Vagina (tissue), 2 donors: ENCODE measurements around the gene JOSD2. TPM values are rescaled to one million over a fixed set of nuclear protein-coding genes. Genes with fewer than 3 reads are reported as not detected.

Source experiments
- DNase-seq, 2 donors: peaks; one replicate each; pipeline ENCODE4 v3.0.0-alpha.2; 2017; ENCODE audit errors: extremely low spot score in 2 of 2
- H3K27ac ChIP-seq: fragments of 200-600 bp; sonication (generic); one replicate; pipeline ENCODE4 v1.5.1; 2019
- H3K27me3 ChIP-seq: fragments of 200-600 bp; sonication (generic); one replicate; pipeline ENCODE4 v1.5.1; 2019
- H3K36me3 ChIP-seq, 2 donors: fragments of 200-600 bp; sonication (generic); one replicate each; pipeline ENCODE4 v1.5.1; 2017 to 2019
- H3K4me1 ChIP-seq: fragments of 200-600 bp; sonication (generic); one replicate; pipeline ENCODE4 v1.5.1; 2019
- H3K4me3 ChIP-seq, 2 donors: fragments of 200-600 bp; sonication (generic); 1 replicate in 1 of 2; 2 replicates in 1 of 2; pipeline ENCODE4 v1.5.1; 2016 to 2019
- H3K9me3 ChIP-seq: fragments of 200-600 bp; sonication (generic); one replicate; pipeline ENCODE4 v1.5.1; 2019
- POLR2A ChIP-seq, 2 donors: fragments of 450-650 bp; IDR thresholded peaks; one replicate each; pipeline ENCODE4 v1.6.1; 2017; ENCODE audit warnings: antibody characterized with exemption in 2 of 2, mild to moderate bottlenecking in 2 of 2, moderate library complexity in 2 of 2
- POLR2AphosphoS5 ChIP-seq, 2 donors: sonication (generic); formaldehyde crosslinking; IDR thresholded peaks; one replicate each; pipeline ENCODE4 v1.9.0; 2017; ENCODE audit warnings: antibody characterized with exemption in 2 of 2, mild to moderate bottlenecking in 2 of 2, low read depth in 1 of 2; ENCODE audit not compliant: insufficient read depth in 1 of 2
- intact Hi-C: fragments of 100-400 bp; cut with DNase I; formaldehyde crosslinking; loops from one replicate; pipeline ENCODE4 v1.15.1; 2023
- total RNA-seq: library from RNA; depleted of rRNA; stranded (reverse); fragments of >200 nt; gene quantifications from one replicate; pipeline ENCODE4 v1.2.3, GENCODE V29; 2016
- TF ChIP-seq, protein P1 (sequence below), 3 experiments: fragments of 450-650 bp in 2 of 3; fragments of 200-600 bp in 1 of 3; sonication (generic) in 1 of 3; IDR thresholded peaks; one replicate each; pipeline ENCODE4 v1.5.1; 2017 to 2019; ENCODE audit warnings: antibody characterized with exemption in 3 of 3, mild to moderate bottlenecking in 2 of 3, moderate library complexity in 2 of 3

Gene JOSD2
- total RNA-seq, 1 donor from 2014 or later, result 60.9 TPM

DNA sequence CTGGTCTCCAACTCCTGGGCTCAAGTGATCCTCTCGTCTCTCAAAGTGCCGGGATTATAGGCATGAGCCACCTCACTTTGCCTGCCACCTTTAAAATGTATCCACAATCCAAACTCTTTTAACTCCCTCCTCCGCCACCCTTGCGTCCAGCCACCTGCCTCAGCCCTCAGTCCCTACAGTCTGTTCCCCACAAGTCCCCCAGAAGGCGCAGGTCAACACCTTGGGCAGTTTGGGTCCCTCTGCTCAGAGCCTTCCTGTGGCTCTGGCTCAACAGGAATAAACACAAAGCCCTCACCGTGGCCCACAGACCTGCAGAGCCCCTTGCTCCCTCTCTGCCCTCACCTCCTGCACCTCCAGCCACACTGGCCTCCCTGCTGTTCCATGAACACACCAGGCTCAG, 42.2 kb downstream of the JOSD2 start:
- Histone ChIP-seq H3K4me3 (no peak overlapping the region), H3K27me3 (no peaks in the 10 kb centered on the region), H3K27ac (no peak overlapping the region), H3K4me1 (no peaks in the 10 kb centered on the region), H3K9me3 (no peaks in the 10 kb centered on the region), H3K36me3 (no peaks in the 10 kb centered on the region)
- intact Hi-C loops, result no loop called here
- no peak for DNase-seq
- TF ChIP-seq, protein P1, sequence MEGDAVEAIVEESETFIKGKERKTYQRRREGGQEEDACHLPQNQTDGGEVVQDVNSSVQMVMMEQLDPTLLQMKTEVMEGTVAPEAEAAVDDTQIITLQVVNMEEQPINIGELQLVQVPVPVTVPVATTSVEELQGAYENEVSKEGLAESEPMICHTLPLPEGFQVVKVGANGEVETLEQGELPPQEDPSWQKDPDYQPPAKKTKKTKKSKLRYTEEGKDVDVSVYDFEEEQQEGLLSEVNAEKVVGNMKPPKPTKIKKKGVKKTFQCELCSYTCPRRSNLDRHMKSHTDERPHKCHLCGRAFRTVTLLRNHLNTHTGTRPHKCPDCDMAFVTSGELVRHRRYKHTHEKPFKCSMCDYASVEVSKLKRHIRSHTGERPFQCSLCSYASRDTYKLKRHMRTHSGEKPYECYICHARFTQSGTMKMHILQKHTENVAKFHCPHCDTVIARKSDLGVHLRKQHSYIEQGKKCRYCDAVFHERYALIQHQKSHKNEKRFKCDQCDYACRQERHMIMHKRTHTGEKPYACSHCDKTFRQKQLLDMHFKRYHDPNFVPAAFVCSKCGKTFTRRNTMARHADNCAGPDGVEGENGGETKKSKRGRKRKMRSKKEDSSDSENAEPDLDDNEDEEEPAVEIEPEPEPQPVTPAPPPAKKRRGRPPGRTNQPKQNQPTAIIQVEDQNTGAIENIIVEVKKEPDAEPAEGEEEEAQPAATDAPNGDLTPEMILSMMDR (IDR thresholded peaks at IDR 0.05), result no peak
- TF ChIP-seq POLR2A (IDR thresholded peaks at IDR 0.05) (no peak), POLR2AphosphoS5 (IDR thresholded peaks at IDR 0.05; ENCODE audit: insufficient read depth in 1 of 2, low read depth in 1 of 2) (no peak)

DNA sequence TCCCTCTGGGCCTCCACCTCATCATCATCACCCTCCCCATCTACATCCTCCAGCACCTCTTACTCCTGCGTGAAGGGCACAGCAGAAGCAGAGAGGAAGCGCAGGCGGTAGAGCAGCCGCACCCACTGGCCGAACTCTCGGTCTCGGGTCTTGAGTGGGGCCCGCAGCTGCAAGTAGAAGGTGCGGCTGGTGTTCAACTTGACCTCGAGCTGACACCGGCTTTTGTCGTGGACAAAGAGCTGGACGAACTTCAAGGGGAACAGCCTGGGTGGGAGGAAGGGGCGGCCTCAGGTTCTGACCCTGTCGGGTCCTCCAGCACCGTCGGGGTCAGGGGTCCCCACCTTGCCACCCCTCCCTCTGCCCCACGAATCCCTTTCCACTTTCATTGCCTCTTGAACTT, 43.4 kb downstream of the JOSD2 start:
- H3K4me1 ChIP-seq, result no peaks in the 10 kb centered on the region
- no peak for TF ChIP-seq POLR2A (IDR thresholded peaks at IDR 0.05)
- TF ChIP-seq, protein P1 (IDR thresholded peaks at IDR 0.05), result no peak
- TF ChIP-seq POLR2AphosphoS5 (IDR thresholded peaks at IDR 0.05; ENCODE audit: insufficient read depth in 1 of 2, low read depth in 1 of 2), result no peak
- no peak overlapping the region for H3K4me3 ChIP-seq
- no peak for DNase-seq
- H3K27ac ChIP-seq, result no peak overlapping the region
- intact Hi-C loops, result no loop called here
- H3K9me3 ChIP-seq, result no peaks in the 10 kb centered on the region
- no peaks in the 10 kb centered on the region for H3K36me3 ChIP-seq
- no peaks in the 10 kb centered on the region for H3K27me3 ChIP-seq

DNA sequence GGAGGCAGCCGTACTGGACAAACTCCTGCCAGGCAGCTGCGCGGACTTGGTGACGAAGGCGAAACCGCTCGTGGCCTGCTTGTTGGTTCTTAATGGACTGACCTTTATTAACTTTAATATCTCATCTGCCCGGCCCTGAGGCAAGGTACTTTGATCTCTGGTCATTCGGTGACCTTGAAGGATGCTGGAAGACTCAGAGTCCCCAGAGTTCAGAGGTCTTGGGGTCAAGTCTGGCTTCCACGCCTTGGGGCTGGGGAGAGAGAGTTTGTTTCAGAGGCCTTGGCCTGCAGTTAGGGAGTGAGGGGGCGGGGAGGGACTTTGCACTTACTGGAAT, 44.3 kb downstream of the JOSD2 start:
- TF ChIP-seq, protein P1 (IDR thresholded peaks at IDR 0.05), result no peak
- no peak for TF ChIP-seq POLR2A (IDR thresholded peaks at IDR 0.05)
- TF ChIP-seq POLR2AphosphoS5 (IDR thresholded peaks at IDR 0.05; ENCODE audit: insufficient read depth in 1 of 2, low read depth in 1 of 2), result no peak
- no peak for DNase-seq
- H3K27me3 ChIP-seq, result no peaks in the 10 kb centered on the region
- no peak overlapping the region for H3K27ac ChIP-seq
- H3K4me3 ChIP-seq, result no peak overlapping the region
- no peaks in the 10 kb centered on the region for H3K9me3 ChIP-seq
- no peaks in the 10 kb centered on the region for H3K4me1 ChIP-seq
- no peaks in the 10 kb centered on the region for H3K36me3 ChIP-seq
- intact Hi-C loops, result no loop called here

GRCh38 chr19:50465986-50466705, 44.8 kb downstream of the JOSD2 start:
- Histone ChIP-seq H3K36me3 (no peaks in the 10 kb centered on the region), H3K27me3 (no peaks in the 10 kb centered on the region), H3K4me1 (no peaks in the 10 kb centered on the region), H3K4me3 (no peak overlapping the region), H3K27ac (no peak overlapping the region), H3K9me3 (no peaks in the 10 kb centered on the region)
- intact Hi-C loops, result no loop called here
- DNase-seq, result no peak
- TF ChIP-seq POLR2AphosphoS5 (IDR thresholded peaks at IDR 0.05; ENCODE audit: insufficient read depth in 1 of 2, low read depth in 1 of 2) (no peak), POLR2A (IDR thresholded peaks at IDR 0.05) (no peak)
- TF ChIP-seq, protein P1 (IDR thresholded peaks at IDR 0.05), result no peak

GRCh38 chr19:50465000-50465399, 46.0 kb downstream of the JOSD2 start:
- H3K27ac ChIP-seq, result no peak overlapping the region
- H3K36me3 ChIP-seq, result no peaks in the 10 kb centered on the region
- no peak overlapping the region for H3K4me3 ChIP-seq
- H3K9me3 ChIP-seq, result no peaks in the 10 kb centered on the region
- H3K4me1 ChIP-seq, result no peaks in the 10 kb centered on the region
- no peaks in the 10 kb centered on the region for H3K27me3 ChIP-seq
- intact Hi-C loops, result no loop called here
- DNase-seq, result no peak
- TF ChIP-seq POLR2A (IDR thresholded peaks at IDR 0.05), result no peak
- TF ChIP-seq, protein P1 (IDR thresholded peaks at IDR 0.05), result no peak
- TF ChIP-seq POLR2AphosphoS5 (IDR thresholded peaks at IDR 0.05; ENCODE audit: insufficient read depth in 1 of 2, low read depth in 1 of 2), result no peak
